Stimulated activated CD4-positive, alpha-beta T cell treated with anti-CD3 and anti-CD28 coated beads, TNF-alpha, amount 100 ng/mL, for 24 hours (primary cell): ENCODE results near the gene FAM174B.

ENCODE experiments used
- DNase-seq, 3 experiments: peaks; one replicate each; pipeline ENCODE4 v3.0.0-alpha.2; 2020; ENCODE audit warnings: low read depth in 3 of 3

The FAM174B gene

GRCh38 chr15:92664178-92664900, 8.8 kb upstream of the FAM174B start:
- DNase-seq = no peak

- peak in 1 of 3 experiments; percentile 41 for DNase-seq
Observed at GRCh38 chr15:92663250-92663951, 7.8 kb upstream of the FAM174B start.

GRCh38 chr15:92662762-92663161, 7.2 kb upstream of the FAM174B start:
- DNase-seq = no peak

- DNase-seq = no peak
Observed at GRCh38 chr15:92661956-92662355, 6.4 kb upstream of the FAM174B start.

GRCh38 chr15:92661069-92661468, 5.5 kb upstream of the FAM174B start:
- no peak for DNase-seq

- DNase-seq = no peak
Observed at GRCh38 chr15:92657486-92657885, 1.9 kb upstream of the FAM174B start.

- DNase-seq = no peak
Observed at GRCh38 chr15:92656089-92656488, 514 bp upstream of the FAM174B start.

- no peak for DNase-seq
Observed at GRCh38 chr15:92654662-92655061, 913 bp downstream of the FAM174B start.

- no peak for DNase-seq
Observed at GRCh38 chr15:92653836-92654539, 1.6 kb downstream of the FAM174B start.

GRCh38 chr15:92653366-92653765, 2.2 kb downstream of the FAM174B start:
- no peak for DNase-seq

- no peak for DNase-seq
Observed at GRCh38 chr15:92652576-92652966, 3.0 kb downstream of the FAM174B start.

GRCh38 chr15:92651877-92652575, 3.5 kb downstream of the FAM174B start:
- no peak for DNase-seq

GRCh38 chr15:92650966-92651365, 4.6 kb downstream of the FAM174B start:
- no peak for DNase-seq

- no peak for DNase-seq
Observed at GRCh38 chr15:92650256-92650655, 5.3 kb downstream of the FAM174B start.

GRCh38 chr15:92648190-92648875, 7.2 kb downstream of the FAM174B start:
- DNase-seq = no peak

GRCh38 chr15:92647467-92648163, 8.0 kb downstream of the FAM174B start:
- no peak for DNase-seq

GRCh38 chr15:92646216-92646615, 9.4 kb downstream of the FAM174B start:
- no peak for DNase-seq

- DNase-seq = no peak
Observed at GRCh38 chr15:92645731-92646130, 9.8 kb downstream of the FAM174B start.

GRCh38 chr15:92645051-92645631, 10.4 kb downstream of the FAM174B start:
- no peak for DNase-seq
